ENCODE results near the gene CSRP2. TPM values are rescaled to one million over a fixed set of nuclear protein-coding genes. Genes with fewer than 3 reads are reported as not detected.

CSRP2 gene
- total RNA-seq, 1 experiment from 2014 or later = 36.1 TPM

- CTCF ChIA-PET = interaction anchor here (1.3 kb wide), 1 partner anchor 109 kb away, joined by 4 read pairs; no protein-coding TSS in a partner anchor
- no peak overlapping the region for H3K9ac ChIP-seq (ENCODE audit: low read length)
- intact Hi-C loops (cut with micrococcal nuclease) = no loop called here
Observed at GRCh38 chr12:76901628-76902380, 23.0 kb upstream of the CSRP2 start.

GRCh38 chr12:76899522-76899921 is 20.7 kb upstream of the CSRP2 start:
- POLR2A ChIA-PET = no interaction called here
- BruUV-seq (replicated peaks) = no TSS peak
- intact Hi-C loops (cut with micrococcal nuclease) = no loop called here
- no peak for TF ChIP-seq ZNF274 (IDR thresholded peaks at IDR 0.05; ENCODE audit: low read depth, low read length)
- no peak for TF ChIP-seq FOSL1 (IDR thresholded peaks at IDR 0.05; ENCODE audit: low read depth)
- TF ChIP-seq REST (IDR thresholded peaks at IDR 0.05; ENCODE audit: low read depth) = no peak
- no peak for TF ChIP-seq SP1 (IDR thresholded peaks at IDR 0.05; ENCODE audit: low read depth)
- no peak for TF ChIP-seq POLR2A (IDR thresholded peaks at IDR 0.05; ENCODE audit: borderline replicate concordance, extremely low read depth, insufficient read depth, insufficient read length)
- TF ChIP-seq TCF7L2 (IDR thresholded peaks at IDR 0.05; ENCODE audit: borderline replicate concordance, extremely low read depth, insufficient read depth, insufficient read length) = no peak
- no peak for TF ChIP-seq CTCF (IDR thresholded peaks at IDR 0.05 in 2 of 3, conservative IDR thresholded peaks at IDR 0.05 in 1 of 3; ENCODE audit: borderline replicate concordance in 1 of 3, insufficient read depth in 1 of 3, low read depth in 2 of 3, low read length in 2 of 3)
- no peak for TF ChIP-seq ATF3 (IDR thresholded peaks at IDR 0.05)
- no peak for TF ChIP-seq ELF1 (IDR thresholded peaks at IDR 0.05; ENCODE audit: borderline replicate concordance, low read depth)

More at GRCh38 chr12:76901628-76902380, 23.0 kb upstream of the CSRP2 start:
- Histone ChIP-seq H3K4me1 (ENCODE audit: control insufficient read depth in 1 of 2, insufficient read depth in 2 of 2, low read length in 2 of 2) (no peaks in the 10 kb centered on the region), H3K9me2 (ENCODE audit: insufficient read depth) (no peaks in the 10 kb centered on the region), H2AFZ (ENCODE audit: low read depth, low read length, poor library complexity, severe bottlenecking) (no peak overlapping the region), H3K4me2 (ENCODE audit: low read length) (no peak overlapping the region), H4K20me1 (ENCODE audit: insufficient read depth) (no peaks in the 10 kb centered on the region), H3K36me3 (ENCODE audit: control insufficient read depth in 1 of 2, insufficient read depth in 2 of 2, low read length in 2 of 2) (no peaks in the 10 kb centered on the region), H3K27ac (ENCODE audit: low read depth, low read length) (no peak overlapping the region), H3K4me3 (replicated peaks in 1 of 2; ENCODE audit: low read depth in 1 of 2, low read length in 2 of 2) (no peak overlapping the region), H3K9me3 (ENCODE audit: control insufficient read depth in 1 of 2, insufficient read depth in 1 of 2, low read depth in 1 of 2, low read length in 2 of 2) (no peaks in the 10 kb centered on the region), H3K27me3 (ENCODE audit: insufficient read depth, low read length) (no peaks in the 10 kb centered on the region), H3K79me2 (ENCODE audit: insufficient read depth, low read length) (no peaks in the 10 kb centered on the region)
- ChIA-PET RAD21 (ENCODE audit: low non-redundant PET in 1 of 2, low total read pairs in 2 of 2, uncharacterized antibody in 2 of 2, unreplicated experiment in 2 of 2) (no interaction called here), POLR2A (no interaction called here)
- ATAC-seq = no peak
- DNase-seq (ENCODE audit: low read depth, low spot score) = no peak
- no peak for TF ChIP-seq ATF3 (IDR thresholded peaks at IDR 0.05)
- no peak for TF ChIP-seq YY1 (IDR thresholded peaks at IDR 0.05; ENCODE audit: extremely low read depth, insufficient replicate concordance, low read depth, low read length)
- no peak for TF ChIP-seq EZH2 (IDR thresholded peaks at IDR 0.05)
- no peak for TF ChIP-seq ZNF274 (IDR thresholded peaks at IDR 0.05; ENCODE audit: low read depth, low read length)
- no peak for TF ChIP-seq TCF7L2 (IDR thresholded peaks at IDR 0.05; ENCODE audit: borderline replicate concordance, extremely low read depth, insufficient read depth, insufficient read length)
- no peak for TF ChIP-seq RAD21 (IDR thresholded peaks at IDR 0.05; ENCODE audit: low read depth)
- no peak for TF ChIP-seq JUND (IDR thresholded peaks at IDR 0.05)
- no peak for TF ChIP-seq SIN3A (IDR thresholded peaks at IDR 0.05; ENCODE audit: low read depth)
- TF ChIP-seq SRF (IDR thresholded peaks at IDR 0.05; ENCODE audit: low read depth) = no peak
- no TSS peak for BruUV-seq (replicated peaks)

More at GRCh38 chr12:76899522-76899921, 20.7 kb upstream of the CSRP2 start:
- no peaks in the 10 kb centered on the region for H3K9me2 ChIP-seq (ENCODE audit: insufficient read depth)
- no peaks in the 10 kb centered on the region for H3K79me2 ChIP-seq (ENCODE audit: insufficient read depth, low read length)
- H3K4me2 ChIP-seq (ENCODE audit: low read length) = no peak overlapping the region
- ATAC-seq (no peak), DNase-seq (ENCODE audit: low read depth, low spot score) (no peak)
- H3K9me3 ChIP-seq (ENCODE audit: control insufficient read depth in 1 of 2, insufficient read depth in 1 of 2, low read depth in 1 of 2, low read length in 2 of 2) = no peaks in the 10 kb centered on the region
- H3K27me3 ChIP-seq (ENCODE audit: insufficient read depth, low read length) = no peaks in the 10 kb centered on the region
- no peaks in the 10 kb centered on the region for H3K4me1 ChIP-seq (ENCODE audit: control insufficient read depth in 1 of 2, insufficient read depth in 2 of 2, low read length in 2 of 2)
- H2AFZ ChIP-seq (ENCODE audit: low read depth, low read length, poor library complexity, severe bottlenecking) = no peak overlapping the region
- RAD21 ChIA-PET (ENCODE audit: low non-redundant PET in 1 of 2, low total read pairs in 2 of 2, uncharacterized antibody in 2 of 2, unreplicated experiment in 2 of 2) = no interaction called here
- H3K27ac ChIP-seq (ENCODE audit: low read depth, low read length) = no peak overlapping the region
- CTCF ChIA-PET = no interaction called here
- H4K20me1 ChIP-seq (ENCODE audit: insufficient read depth) = no peaks in the 10 kb centered on the region
- no peak overlapping the region for H3K4me3 ChIP-seq (replicated peaks in 1 of 2; ENCODE audit: low read depth in 1 of 2, low read length in 2 of 2)
- H3K9ac ChIP-seq (ENCODE audit: low read length) = no peak overlapping the region
- no peaks in the 10 kb centered on the region for H3K36me3 ChIP-seq (ENCODE audit: control insufficient read depth in 1 of 2, insufficient read depth in 2 of 2, low read length in 2 of 2)

All from HCT116 (cell line).